Measurements from ENCODE around the gene PIP4K2A. TPM values are rescaled to one million over a fixed set of nuclear protein-coding genes. Genes with fewer than 3 reads are reported as not detected.
A peak's percentile ranks its signal among the peaks of the same experiment; 100 is the strongest.

Gene PIP4K2A
- total RNA-seq, 1 donor from 2014 or later: 24.1 TPM

DNA sequence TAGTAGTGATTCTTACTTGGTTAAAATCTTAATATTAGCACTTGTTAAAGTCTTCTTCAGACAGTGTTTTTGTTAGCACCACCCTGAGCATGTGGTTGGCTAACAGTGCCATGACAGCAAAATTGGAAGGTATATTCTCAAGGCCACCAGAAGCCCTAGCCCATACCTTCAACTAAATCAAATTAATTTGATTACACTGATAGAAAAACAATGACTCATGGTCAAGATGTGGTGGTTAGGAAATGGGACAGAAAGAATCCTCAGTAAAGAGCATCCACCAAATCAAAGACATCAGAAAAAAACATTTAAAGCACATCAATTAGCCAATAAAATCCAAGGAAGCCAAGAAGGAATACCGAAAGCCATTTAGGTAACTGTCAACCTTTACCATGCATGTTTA is 75.5 kb downstream of the PIP4K2A start:
- DNase-seq (ENCODE audit: low read depth): no peak

GRCh38 chr10:22637491-22637890 is 76.9 kb downstream of the PIP4K2A start:
- DNase-seq (ENCODE audit: low read depth): no peak

DNA sequence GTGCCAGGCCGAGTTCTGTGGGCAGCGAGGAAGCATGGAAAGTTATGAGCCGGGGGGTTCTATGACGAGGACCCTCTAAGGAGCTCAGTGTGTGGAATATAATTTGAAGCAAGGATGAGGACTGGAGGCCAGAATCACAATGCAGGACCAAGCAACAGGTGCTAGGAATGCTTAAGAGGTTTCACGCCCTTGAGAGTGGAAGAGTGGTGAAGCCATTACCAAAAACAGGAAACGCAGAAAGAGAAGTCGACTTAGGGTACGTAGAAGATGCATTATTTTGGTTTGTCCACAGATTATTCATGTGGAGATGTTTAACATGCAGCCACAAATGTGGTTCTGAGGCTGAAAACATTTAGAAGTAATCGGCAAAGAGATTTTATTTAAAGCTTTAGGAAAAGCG is 78.7 kb downstream of the PIP4K2A start:
- DNase-seq (ENCODE audit: low read depth): no peak

DNA sequence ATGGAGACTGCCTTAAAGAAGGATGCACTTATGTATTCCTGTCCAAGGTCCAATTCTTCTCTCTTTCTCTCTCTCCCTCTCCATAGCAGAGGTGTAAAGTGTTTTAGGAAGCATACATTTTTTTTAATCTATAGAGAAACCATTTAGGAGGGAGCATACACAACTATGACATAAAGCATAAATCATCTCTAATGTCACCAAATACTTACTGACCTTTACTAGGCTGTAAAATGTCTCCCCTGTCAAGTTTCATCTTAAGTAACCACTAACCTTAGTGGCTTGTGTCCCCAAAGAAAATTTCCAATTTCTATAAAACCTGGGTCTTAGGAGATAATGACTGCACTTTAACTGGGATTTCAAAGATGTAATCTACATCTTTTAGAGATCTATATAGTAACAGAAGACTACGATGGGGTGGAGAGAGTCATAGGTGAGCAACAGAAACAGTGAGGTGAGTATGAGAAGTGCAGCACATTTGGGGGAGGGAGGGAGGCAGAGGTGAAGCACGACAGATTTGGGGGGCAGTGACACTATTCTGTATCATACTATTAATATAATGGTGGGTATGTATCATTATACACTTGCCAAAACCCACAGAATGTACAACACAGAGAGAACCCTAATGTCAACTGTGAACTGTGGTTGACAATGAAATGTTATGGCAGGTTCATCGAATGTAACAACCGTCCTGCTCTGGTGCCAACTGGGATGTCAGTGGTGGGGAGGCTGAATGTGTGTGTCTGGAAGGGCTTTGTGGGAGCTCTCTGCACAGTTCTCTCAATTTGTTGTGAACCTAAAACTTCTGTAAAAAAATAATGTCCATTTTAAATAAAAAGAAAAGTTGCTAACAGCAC is 79.5 kb downstream of the PIP4K2A start:
- DNase-seq (ENCODE audit: low read depth): no peak

DNA sequence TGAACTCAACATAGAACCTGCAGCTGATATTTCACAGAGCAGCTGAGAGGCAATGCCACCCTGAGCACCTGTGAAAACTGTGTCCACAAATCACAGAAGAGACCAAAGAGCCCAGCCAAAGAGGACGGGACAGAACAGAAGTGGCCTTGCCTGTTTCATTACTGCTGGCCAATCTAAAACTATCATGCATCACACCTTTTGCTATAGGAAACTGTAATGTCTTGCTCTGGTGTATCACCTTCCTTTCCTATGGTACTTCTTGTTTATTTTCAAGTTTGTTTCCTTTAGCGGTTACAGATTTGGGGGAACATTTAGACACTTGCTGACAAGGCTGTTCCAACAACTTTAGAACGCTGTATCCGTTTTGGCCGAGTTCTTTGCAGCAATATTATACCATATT is 80.3 kb downstream of the PIP4K2A start:
- DNase-seq (ENCODE audit: low read depth): no peak

GRCh38 chr10:22633528-22633927 is 80.8 kb downstream of the PIP4K2A start:
- no peak for DNase-seq (ENCODE audit: low read depth)

DNA sequence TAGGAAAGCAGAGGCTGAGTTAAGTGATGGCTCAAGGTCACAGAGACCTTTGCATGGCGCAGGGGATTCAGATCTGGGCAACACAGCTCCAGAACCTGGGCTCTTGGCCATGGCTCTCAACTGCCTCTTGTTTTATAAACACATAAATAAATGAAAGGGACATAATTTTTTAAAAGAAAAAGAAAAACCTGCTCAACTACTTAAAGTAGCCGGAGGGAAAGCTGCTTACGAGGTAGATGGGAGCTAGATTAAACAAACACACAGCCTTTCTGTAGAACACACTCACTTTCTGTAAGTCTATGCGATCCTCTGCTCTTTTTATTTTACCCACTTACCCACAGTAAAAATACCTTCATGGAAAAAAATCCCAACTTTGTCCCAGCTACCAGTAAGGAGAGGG is 81.3 kb downstream of the PIP4K2A start:
- DNase-seq (ENCODE audit: low read depth): no peak

GRCh38 chr10:22631646-22632278 is 82.6 kb downstream of the PIP4K2A start:
- peak; percentile 57 for DNase-seq (ENCODE audit: low read depth)

DNA sequence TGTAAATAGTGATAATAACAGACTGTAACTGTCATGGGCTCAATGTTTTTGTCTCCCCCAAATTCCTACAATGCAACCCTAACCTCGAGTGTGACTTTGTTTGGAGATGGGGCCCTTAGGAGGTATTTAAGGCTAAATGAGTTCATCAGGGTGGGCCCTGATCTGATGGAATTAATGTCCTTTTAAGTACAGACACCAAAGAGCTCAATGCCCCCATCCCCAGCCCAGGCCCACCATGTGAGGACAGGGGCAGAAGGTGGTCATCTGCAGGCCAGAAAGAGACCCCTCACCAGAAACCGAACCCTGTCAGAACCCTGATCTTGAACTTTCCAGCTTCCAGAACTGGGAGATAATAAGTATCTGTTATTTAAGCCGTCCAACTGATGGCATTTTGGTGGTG is 83.2 kb downstream of the PIP4K2A start:
- no peak for DNase-seq (ENCODE audit: low read depth)

DNA sequence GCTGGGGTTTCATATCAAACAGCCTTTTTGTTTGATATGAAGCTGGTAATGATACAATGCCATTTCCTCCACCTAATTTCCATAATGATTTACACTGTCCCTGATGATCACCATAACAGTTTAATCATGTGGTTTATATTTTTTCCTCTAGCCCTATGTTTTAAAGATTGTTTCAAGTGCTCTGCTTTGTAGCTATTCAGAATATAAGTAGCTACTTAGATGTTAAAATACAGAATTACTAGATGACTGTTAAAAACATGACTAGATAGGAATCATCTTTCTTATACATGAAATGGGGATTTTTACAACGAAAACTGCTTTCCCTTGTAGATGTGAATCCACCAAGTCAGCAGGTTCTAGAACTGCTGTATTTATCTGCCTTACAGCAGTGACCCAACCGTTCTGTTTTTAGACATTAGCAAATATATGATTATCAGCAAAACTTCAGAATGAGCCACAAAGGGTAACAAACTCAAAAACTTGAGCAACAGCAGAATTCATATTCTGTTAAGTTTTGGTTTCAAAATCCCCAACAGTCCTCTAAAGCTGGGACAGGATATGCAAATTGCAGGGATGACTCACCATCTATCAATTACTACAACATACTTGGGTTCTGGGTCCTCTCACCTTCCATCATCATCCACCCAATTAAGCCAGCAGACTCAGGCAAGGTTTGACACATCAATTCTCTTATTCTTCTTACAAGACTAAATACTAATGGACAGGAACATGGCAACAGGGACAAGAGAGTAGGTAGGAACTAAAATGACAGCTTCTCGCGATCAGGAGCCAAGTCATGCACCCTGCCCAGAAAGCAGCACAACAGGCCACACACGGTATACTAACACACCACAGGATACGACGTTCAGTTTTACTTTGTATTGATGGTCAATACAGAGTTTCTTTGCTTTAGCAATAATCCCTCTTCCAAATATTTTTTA is 83.9 kb downstream of the PIP4K2A start:
- peak; percentile 77 for DNase-seq (ENCODE audit: low read depth)

DNA sequence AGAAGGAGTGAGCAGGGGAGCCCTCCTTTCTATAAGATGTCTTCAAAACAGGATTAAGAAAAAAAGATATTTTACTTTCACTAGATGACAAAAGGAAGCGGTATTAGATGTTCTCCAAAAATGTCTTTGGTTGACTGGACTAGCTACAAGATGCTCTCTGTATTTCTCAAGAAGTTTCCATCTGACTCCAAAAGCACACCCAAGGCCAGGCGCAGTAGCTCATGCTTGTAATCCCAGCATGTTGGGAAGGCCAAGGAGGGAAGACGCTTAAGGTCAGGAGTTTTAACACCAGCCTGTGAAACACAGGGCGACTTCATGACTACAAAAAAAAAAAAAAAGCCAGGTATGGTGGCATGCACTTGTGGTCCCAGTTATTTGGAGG is 84.5 kb downstream of the PIP4K2A start:
- DNase-seq (ENCODE audit: low read depth): no peak

DNA sequence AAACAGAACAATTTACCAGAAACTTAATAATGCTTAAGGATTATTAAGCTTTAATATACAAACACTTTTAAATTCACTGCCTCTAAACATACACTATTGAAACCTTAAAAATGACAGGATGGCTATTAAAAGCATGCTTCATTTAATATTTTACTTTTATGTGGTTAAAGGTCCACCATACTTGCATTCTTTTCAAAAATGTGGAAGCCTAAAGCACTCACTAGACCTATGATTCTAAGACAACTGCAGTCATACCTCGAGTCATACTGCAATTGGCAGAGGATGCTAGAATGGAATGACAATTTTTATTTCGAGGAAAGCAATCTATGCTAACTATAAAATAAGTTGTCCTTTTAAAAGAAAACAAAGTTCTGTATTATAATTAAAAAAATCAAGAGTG is 85.3 kb downstream of the PIP4K2A start:
- DNase-seq (ENCODE audit: low read depth): no peak

DNA sequence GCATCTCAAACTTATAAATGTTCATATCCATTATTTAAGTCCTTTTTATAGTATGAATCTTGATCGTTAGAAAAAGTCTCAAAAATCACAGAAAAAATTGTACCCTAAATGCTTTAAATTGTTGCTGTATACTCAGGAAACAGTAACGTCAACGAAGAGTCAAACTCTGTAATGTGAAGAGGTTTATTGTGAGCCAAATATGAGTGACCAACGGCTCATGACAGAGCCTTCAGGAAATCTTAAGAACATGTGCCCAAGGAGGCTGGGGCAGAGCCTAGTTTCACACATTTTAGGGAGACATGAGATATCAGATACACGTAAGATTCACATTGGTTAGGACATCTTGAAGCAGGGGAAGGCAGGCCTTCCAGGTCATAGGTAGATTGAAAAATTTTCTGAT is 86.1 kb downstream of the PIP4K2A start:
- no peak for DNase-seq (ENCODE audit: low read depth)

- no peak for DNase-seq (ENCODE audit: low read depth)
Observed at GRCh38 chr10:22626784-22627183, 87.6 kb downstream of the PIP4K2A start.

DNA sequence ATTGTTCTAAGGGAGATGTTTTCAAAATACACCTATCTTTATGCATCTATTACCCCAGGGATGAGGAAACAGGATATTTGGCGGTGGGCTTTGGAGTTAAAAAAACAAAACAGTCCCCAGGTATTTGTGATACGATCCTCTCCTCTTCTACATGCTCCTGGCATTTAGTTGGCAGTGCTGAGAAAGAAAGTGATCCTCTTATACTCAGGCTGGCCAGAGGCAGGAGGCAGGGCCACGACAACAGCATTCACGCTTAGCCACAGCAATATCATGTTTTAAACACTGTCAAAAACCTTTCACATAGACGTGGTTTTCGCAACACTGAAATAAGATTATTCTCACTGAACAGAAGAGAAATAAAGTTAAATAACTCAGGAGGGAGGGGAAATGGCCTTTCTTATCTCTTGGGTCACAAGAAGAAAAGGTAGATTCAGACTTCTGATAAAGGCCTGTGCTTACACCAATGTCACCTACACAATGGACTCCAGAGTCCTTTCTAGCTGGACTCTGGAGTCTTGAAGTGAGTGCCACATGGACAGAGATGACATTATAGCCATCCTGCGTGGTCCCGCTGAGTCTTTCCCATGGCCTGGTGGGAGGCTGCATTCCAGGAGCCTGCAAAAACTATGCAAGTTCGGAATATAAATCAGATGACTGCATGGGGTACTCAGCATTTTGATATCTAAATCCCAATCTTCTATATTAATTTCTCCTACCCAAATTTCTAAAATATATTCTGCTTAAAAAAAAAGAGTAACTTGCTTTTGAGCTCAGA is 88.7 kb downstream of the PIP4K2A start:
- no peak for DNase-seq (ENCODE audit: low read depth)

GRCh38 chr10:22624287-22624738 is 90.1 kb downstream of the PIP4K2A start:
- peak; percentile 95 for DNase-seq (ENCODE audit: low read depth)

- no peak for DNase-seq (ENCODE audit: low read depth)
Observed at GRCh38 chr10:22623633-22624253, 90.6 kb downstream of the PIP4K2A start.

DNA sequence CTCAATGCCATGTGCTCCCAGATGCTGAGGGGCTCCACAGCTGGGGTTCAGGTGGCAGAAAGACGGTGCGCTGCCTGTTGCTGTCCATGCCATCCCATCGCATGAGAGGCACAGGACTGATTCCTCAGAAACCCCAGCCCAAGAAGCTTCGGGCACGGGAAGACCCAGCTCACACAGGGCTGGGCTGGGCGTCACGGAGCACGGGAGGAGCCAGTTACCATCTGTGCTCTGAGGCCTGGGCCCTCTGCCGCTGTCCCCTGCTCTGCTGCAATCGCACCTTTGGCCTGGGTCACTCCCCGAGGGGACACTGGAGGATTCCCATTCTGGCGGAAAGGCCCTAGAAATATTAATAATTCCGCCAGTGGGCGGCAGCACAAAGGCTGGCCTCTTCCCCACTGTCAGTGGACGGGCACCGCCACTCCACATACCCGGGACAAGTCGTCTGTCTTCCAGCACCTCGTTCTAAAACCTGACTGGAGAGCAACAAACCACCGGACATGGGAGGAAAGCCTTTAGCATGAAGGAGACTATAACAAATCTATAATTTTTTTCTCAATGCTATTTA is 92.1 kb downstream of the PIP4K2A start:
- DNase-seq (ENCODE audit: low read depth): no peak

GRCh38 chr10:22621726-22622125 is 92.7 kb downstream of the PIP4K2A start:
- DNase-seq (ENCODE audit: low read depth): no peak

- no peak for DNase-seq (ENCODE audit: low read depth)
Observed at GRCh38 chr10:22620929-22621328, 93.4 kb downstream of the PIP4K2A start.
